HL-60 (cell line): ENCODE data around the gene CDC42EP3.

ENCODE experiments used
- TF ChIP-seq, protein P1 (sequence below): IDR thresholded peaks from 2 replicates; pipeline ENCODE4 v1.6.1; 2012; ENCODE audit warnings: low read depth; ENCODE audit not compliant: insufficient replicate concordance
- TF ChIP-seq, protein P2 (sequence below): IDR thresholded peaks from one replicate; pipeline ENCODE4 v1.5.1; 2011; ENCODE audit warnings: low read length, control low read depth, inconsistent platforms; ENCODE audit not compliant: insufficient read depth

DNA sequence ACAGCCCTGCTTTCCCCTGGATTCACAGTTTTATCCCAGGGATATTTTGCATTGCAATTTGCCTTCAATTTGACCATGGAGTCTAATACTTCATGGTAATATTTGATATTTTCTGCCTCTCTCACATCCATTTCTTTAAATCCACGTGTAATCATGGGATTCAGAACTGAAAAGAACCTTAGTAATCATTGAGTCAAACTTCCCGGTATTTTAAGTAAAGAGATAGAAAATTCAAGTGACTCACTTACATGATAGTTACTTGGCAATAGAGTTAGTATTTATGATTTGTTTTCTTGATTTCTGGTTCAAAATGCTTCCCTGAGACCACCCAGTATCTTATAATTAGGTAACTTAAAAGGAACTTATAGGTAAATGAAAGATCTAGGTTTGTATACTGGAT is 33.7 kb upstream of the CDC42EP3 start:
- TF ChIP-seq, protein P1, sequence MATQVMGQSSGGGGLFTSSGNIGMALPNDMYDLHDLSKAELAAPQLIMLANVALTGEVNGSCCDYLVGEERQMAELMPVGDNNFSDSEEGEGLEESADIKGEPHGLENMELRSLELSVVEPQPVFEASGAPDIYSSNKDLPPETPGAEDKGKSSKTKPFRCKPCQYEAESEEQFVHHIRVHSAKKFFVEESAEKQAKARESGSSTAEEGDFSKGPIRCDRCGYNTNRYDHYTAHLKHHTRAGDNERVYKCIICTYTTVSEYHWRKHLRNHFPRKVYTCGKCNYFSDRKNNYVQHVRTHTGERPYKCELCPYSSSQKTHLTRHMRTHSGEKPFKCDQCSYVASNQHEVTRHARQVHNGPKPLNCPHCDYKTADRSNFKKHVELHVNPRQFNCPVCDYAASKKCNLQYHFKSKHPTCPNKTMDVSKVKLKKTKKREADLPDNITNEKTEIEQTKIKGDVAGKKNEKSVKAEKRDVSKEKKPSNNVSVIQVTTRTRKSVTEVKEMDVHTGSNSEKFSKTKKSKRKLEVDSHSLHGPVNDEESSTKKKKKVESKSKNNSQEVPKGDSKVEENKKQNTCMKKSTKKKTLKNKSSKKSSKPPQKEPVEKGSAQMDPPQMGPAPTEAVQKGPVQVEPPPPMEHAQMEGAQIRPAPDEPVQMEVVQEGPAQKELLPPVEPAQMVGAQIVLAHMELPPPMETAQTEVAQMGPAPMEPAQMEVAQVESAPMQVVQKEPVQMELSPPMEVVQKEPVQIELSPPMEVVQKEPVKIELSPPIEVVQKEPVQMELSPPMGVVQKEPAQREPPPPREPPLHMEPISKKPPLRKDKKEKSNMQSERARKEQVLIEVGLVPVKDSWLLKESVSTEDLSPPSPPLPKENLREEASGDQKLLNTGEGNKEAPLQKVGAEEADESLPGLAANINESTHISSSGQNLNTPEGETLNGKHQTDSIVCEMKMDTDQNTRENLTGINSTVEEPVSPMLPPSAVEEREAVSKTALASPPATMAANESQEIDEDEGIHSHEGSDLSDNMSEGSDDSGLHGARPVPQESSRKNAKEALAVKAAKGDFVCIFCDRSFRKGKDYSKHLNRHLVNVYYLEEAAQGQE = no peak
- TF ChIP-seq, protein P2, sequence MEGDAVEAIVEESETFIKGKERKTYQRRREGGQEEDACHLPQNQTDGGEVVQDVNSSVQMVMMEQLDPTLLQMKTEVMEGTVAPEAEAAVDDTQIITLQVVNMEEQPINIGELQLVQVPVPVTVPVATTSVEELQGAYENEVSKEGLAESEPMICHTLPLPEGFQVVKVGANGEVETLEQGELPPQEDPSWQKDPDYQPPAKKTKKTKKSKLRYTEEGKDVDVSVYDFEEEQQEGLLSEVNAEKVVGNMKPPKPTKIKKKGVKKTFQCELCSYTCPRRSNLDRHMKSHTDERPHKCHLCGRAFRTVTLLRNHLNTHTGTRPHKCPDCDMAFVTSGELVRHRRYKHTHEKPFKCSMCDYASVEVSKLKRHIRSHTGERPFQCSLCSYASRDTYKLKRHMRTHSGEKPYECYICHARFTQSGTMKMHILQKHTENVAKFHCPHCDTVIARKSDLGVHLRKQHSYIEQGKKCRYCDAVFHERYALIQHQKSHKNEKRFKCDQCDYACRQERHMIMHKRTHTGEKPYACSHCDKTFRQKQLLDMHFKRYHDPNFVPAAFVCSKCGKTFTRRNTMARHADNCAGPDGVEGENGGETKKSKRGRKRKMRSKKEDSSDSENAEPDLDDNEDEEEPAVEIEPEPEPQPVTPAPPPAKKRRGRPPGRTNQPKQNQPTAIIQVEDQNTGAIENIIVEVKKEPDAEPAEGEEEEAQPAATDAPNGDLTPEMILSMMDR = no peak
